Prostate gland (tissue), 2 donors: ENCODE measurements around the gene ZNF423. TPM values are rescaled to one million over a fixed set of nuclear protein-coding genes. Genes with fewer than 3 reads are reported as not detected.

Source experiments
- DNase-seq: peaks from one replicate; pipeline ENCODE4 v3.0.0-alpha.2; 2019; ENCODE audit warnings: low spot score
- H3K27ac ChIP-seq, 2 donors: fragments of 200-600 bp; sonication (generic); 2 replicates each; pipeline ENCODE4 v1.5.1; 2017 to 2019
- H3K27me3 ChIP-seq: fragments of 200-600 bp; sonication (generic); replicated peaks from 2 replicates; pipeline ENCODE4 v1.5.1; 2019; ENCODE audit not compliant: insufficient read depth
- H3K36me3 ChIP-seq, 2 donors: fragments of 200-600 bp; sonication (generic); 1 replicate in 1 of 2; 2 replicates in 1 of 2; pipeline versions ENCODE4 v1.5.1 to v1.8.1; 2017 to 2019
- H3K4me1 ChIP-seq: fragments of 200-600 bp; sonication (generic); replicated peaks from 2 replicates; pipeline ENCODE4 v1.5.1; 2019
- H3K4me3 ChIP-seq, 2 donors: fragments of 200-600 bp; sonication (generic); 2 replicates each; pipeline ENCODE4 v1.5.1; 2017 to 2019
- H3K9me3 ChIP-seq: fragments of 200-600 bp; sonication (generic); 2 replicates; pipeline ENCODE4 v1.5.1; 2017
- CTCF ChIP-seq, 4 experiments: fragments of 200-600 bp in 2 of 4; fragments of 450-650 bp in 2 of 4; sonication (generic) in 2 of 4; IDR thresholded peaks; 1 replicate in 3 of 4; 2 replicates in 1 of 4; pipeline ENCODE4 v1.5.1; 2016 to 2019; ENCODE audit warnings: antibody characterized with exemption in 4 of 4, mild to moderate bottlenecking in 2 of 4, moderate library complexity in 2 of 4
- POLR2A ChIP-seq: fragments of 450-650 bp; IDR thresholded peaks from one replicate; pipeline ENCODE4 v1.6.1; 2016; ENCODE audit warnings: antibody characterized with exemption, mild to moderate bottlenecking
- POLR2AphosphoS5 ChIP-seq: sonication (generic); formaldehyde crosslinking; IDR thresholded peaks from one replicate; pipeline ENCODE4 v1.6.1; 2017; ENCODE audit warnings: antibody characterized with exemption
- WGBS: methylation state at CpG from one replicate; pipeline ENCODE4 v1.1.5; 2018; 5-methylcytosine and 5-hydroxymethylcytosine counted together
- intact Hi-C: fragments of 100-400 bp; cut with DNase I; formaldehyde crosslinking; loops from one replicate; pipeline ENCODE4 v1.14.2; 2022
- total RNA-seq, 2 donors: library from RNA; depleted of rRNA; stranded (reverse); fragments of >200 nt; gene quantifications; one replicate each; pipeline ENCODE4 v1.1.0, GENCODE V29; 2016

ZNF423 gene
- total RNA-seq, 2 donors from 2014 or later = 6.1 to 22.7 TPM

- no peaks in the 10 kb centered on the region for H3K4me1 ChIP-seq
- no peaks in the 10 kb centered on the region for H3K9me3 ChIP-seq
- TF ChIP-seq POLR2A (no peak), CTCF (IDR thresholded peaks at IDR 0.05) (no peak), POLR2AphosphoS5 (no peak)
- no peak for DNase-seq
- H3K4me3 ChIP-seq = no peak overlapping the region
- intact Hi-C loops = no loop called here
- 66% methylated on average over 5 of the region's 5 CpGs for WGBS
- no peaks in the 10 kb centered on the region for H3K27me3 ChIP-seq
- H3K36me3 ChIP-seq = no peaks in the 10 kb centered on the region
- H3K27ac ChIP-seq = no peak overlapping the region
Observed at GRCh38 chr16:49800441-49800840, 55.5 kb downstream of the ZNF423 start.

GRCh38 chr16:49799172-49799571, 56.7 kb downstream of the ZNF423 start:
- Histone ChIP-seq H3K27ac (no peak overlapping the region), H3K4me1 (no peaks in the 10 kb centered on the region), H3K9me3 (no peaks in the 10 kb centered on the region), H3K36me3 (no peaks in the 10 kb centered on the region), H3K4me3 (no peak overlapping the region), H3K27me3 (no peaks in the 10 kb centered on the region)
- intact Hi-C loops = no loop called here
- DNase-seq = no peak
- no peak for TF ChIP-seq POLR2AphosphoS5
- TF ChIP-seq POLR2A = no peak
- no peak for TF ChIP-seq CTCF (IDR thresholded peaks at IDR 0.05)
- WGBS = 35% methylated on average over 4 of the region's 4 CpGs

GRCh38 chr16:49795513-49795912, 60.4 kb downstream of the ZNF423 start:
- Histone ChIP-seq H3K9me3 (no peaks in the 10 kb centered on the region), H3K27ac (no peak overlapping the region), H3K27me3 (no peaks in the 10 kb centered on the region), H3K4me3 (no peak overlapping the region), H3K36me3 (no peaks in the 10 kb centered on the region), H3K4me1 (no peaks in the 10 kb centered on the region)
- WGBS = 95% methylated on average over 8 of the region's 8 CpGs
- no peak for DNase-seq
- intact Hi-C loops = no loop called here
- no peak for TF ChIP-seq CTCF (IDR thresholded peaks at IDR 0.05)
- no peak for TF ChIP-seq POLR2AphosphoS5
- TF ChIP-seq POLR2A = no peak

- Histone ChIP-seq H3K4me3 (no peak overlapping the region), H3K4me1 (no peaks in the 10 kb centered on the region), H3K27me3 (no peaks in the 10 kb centered on the region), H3K36me3 (no peaks in the 10 kb centered on the region), H3K27ac (no peak overlapping the region), H3K9me3 (no peaks in the 10 kb centered on the region)
- 95% methylated on average over 11 of the region's 11 CpGs for WGBS
- DNase-seq = no peak
- intact Hi-C loops = no loop called here
- TF ChIP-seq POLR2A (no peak), CTCF (IDR thresholded peaks at IDR 0.05) (no peak), POLR2AphosphoS5 (no peak)
Observed at GRCh38 chr16:49793244-49793643, 62.7 kb downstream of the ZNF423 start.

GRCh38 chr16:49789616-49790015, 66.3 kb downstream of the ZNF423 start:
- no peak overlapping the region for H3K27ac ChIP-seq

More at GRCh38 chr16:49789616-49790015, 66.3 kb downstream of the ZNF423 start:
- Histone ChIP-seq H3K4me1 (no peaks in the 10 kb centered on the region), H3K9me3 (no peaks in the 10 kb centered on the region), H3K4me3 (no peak overlapping the region), H3K36me3 (no peaks in the 10 kb centered on the region), H3K27me3 (no peaks in the 10 kb centered on the region)
- WGBS = 87% methylated on average over 4 of the region's 4 CpGs
- no peak for TF ChIP-seq CTCF (IDR thresholded peaks at IDR 0.05)
- intact Hi-C loops = loop anchor here (5.0 kb wide), 1 partner anchor 43 kb away; no protein-coding TSS in a partner anchor
- DNase-seq = no peak
